Gastrocnemius medialis (tissue), 4 donors: Measurements from ENCODE around the gene ZNF91. TPM values are rescaled to one million over a fixed set of nuclear protein-coding genes. Genes with fewer than 3 reads are reported as not detected.

Source experiments
- ATAC-seq, 2 donors: fragments of 150-250 bp; one replicate each; pipeline ENCODE4 v1.9.1; 2016
- DNase-seq, 2 donors: peaks; one replicate each; pipeline ENCODE4 v3.0.0-alpha.2; 2019
- H3K27ac ChIP-seq, 4 donors: fragments of 200-600 bp; sonication (generic); 1 replicate in 1 of 4; 2 replicates in 3 of 4; pipeline ENCODE4 v1.5.1; 2016 to 2018; ENCODE audit warnings: mild to moderate bottlenecking in 2 of 4, moderate library complexity in 1 of 4
- H3K27me3 ChIP-seq, 3 donors: fragments of 200-600 bp; sonication (generic) in 2 of 3; 1 replicate in 1 of 3; 2 replicates in 2 of 3; pipeline versions ENCODE4 v1.5.1 to v1.6.0; 2016 to 2019; ENCODE audit warnings: mild to moderate bottlenecking in 1 of 3, moderate library complexity in 1 of 3
- H3K36me3 ChIP-seq, 2 donors: fragments of 200-600 bp; sonication (generic) in 1 of 2; one replicate each; pipeline ENCODE4 v1.5.1; 2017 to 2018
- H3K4me1 ChIP-seq, 2 donors: fragments of 200-600 bp; sonication (generic) in 1 of 2; one replicate each; pipeline ENCODE4 v1.5.1; 2016 to 2017; ENCODE audit warnings: mild to moderate bottlenecking in 2 of 2
- H3K4me3 ChIP-seq, 4 donors: fragments of 200-600 bp; sonication (generic) in 3 of 4; 1 replicate in 1 of 4; 2 replicates in 3 of 4; pipeline ENCODE4 v1.5.1; 2016 to 2019; ENCODE audit warnings: mild to moderate bottlenecking in 2 of 4
- H3K9me3 ChIP-seq, 3 donors: fragments of 200-600 bp; sonication (generic) in 2 of 3; 1 replicate in 1 of 3; 2 replicates in 2 of 3; pipeline ENCODE4 v1.5.1; 2016 to 2019
- CTCF ChIP-seq, 5 experiments: fragments of 450-650 bp in 3 of 5; fragments of 200-600 bp in 2 of 5; sonication (generic) in 2 of 5; IDR thresholded peaks in 4 of 5; conservative IDR thresholded peaks in 1 of 5; 1 replicate in 4 of 5; 2 replicates in 1 of 5; pipeline ENCODE4 v1.5.1; 2016 to 2019; ENCODE audit warnings: antibody characterized with exemption in 5 of 5, mild to moderate bottlenecking in 3 of 5, moderate library complexity in 3 of 5
- POLR2A ChIP-seq, 2 donors: fragments of 450-650 bp; IDR thresholded peaks; one replicate each; pipeline ENCODE4 v1.6.1; 2017; ENCODE audit warnings: antibody characterized with exemption in 2 of 2, mild to moderate bottlenecking in 2 of 2, moderate library complexity in 2 of 2
- in situ Hi-C, 4 donors: fragments of 200-750 bp; cut with MboI; loops; one replicate each; pipeline versions ENCODE4 v1.15.0 to v1.8.0; 2017; ENCODE audit warnings: low sequenced_read_pairs in 4 of 4
- intact Hi-C: fragments of 100-400 bp; cut with DNase I; formaldehyde crosslinking; loops from one replicate; pipeline ENCODE4 v1.15.1; 2023; ENCODE audit warnings: low total_unique reads
- total RNA-seq, 4 donors: library from RNA; depleted of rRNA; stranded (reverse); fragments of >200 nt; gene quantifications; one replicate each; pipeline versions ENCODE4 v1.1.0 to v1.2.3, GENCODE V29; 2016

The ZNF91 gene
- total RNA-seq, 4 donors from 2014 or later = 44.3 to 71.1 (median 59.0) TPM

GRCh38 chr19:23407616-23408133 lies 12.4 kb upstream of the ZNF91 start:
- DNase-seq (no peak), ATAC-seq (no peak)
- no peaks in the 10 kb centered on the region for H3K36me3 ChIP-seq
- H3K27me3 ChIP-seq = no peaks in the 10 kb centered on the region
- in situ Hi-C loops (no loop called here), intact Hi-C loops (no loop called here)
- no peaks in the 10 kb centered on the region for H3K4me1 ChIP-seq
- H3K4me3 ChIP-seq = no peak overlapping the region
- no peak overlapping the region for H3K27ac ChIP-seq
- TF ChIP-seq POLR2A (IDR thresholded peaks at IDR 0.05) (no peak), CTCF (IDR thresholded peaks at IDR 0.05 in 4 of 5, conservative IDR thresholded peaks at IDR 0.05 in 1 of 5) (no peak)
- H3K9me3 ChIP-seq = no peaks in the 10 kb centered on the region

- in situ Hi-C loops = no loop called here
- intact Hi-C loops = no loop called here
- no peak for ATAC-seq
Measured at GRCh38 chr19:23406721-23407120, 11.4 kb upstream of the ZNF91 start.

GRCh38 chr19:23406091-23406490 lies 10.8 kb upstream of the ZNF91 start:
- H3K9me3 ChIP-seq = no peaks in the 10 kb centered on the region
- in situ Hi-C loops = no loop called here

More at GRCh38 chr19:23406721-23407120, 11.4 kb upstream of the ZNF91 start:
- no peaks in the 10 kb centered on the region for H3K36me3 ChIP-seq
- H3K27me3 ChIP-seq = no peaks in the 10 kb centered on the region
- no peak overlapping the region for H3K4me3 ChIP-seq
- H3K27ac ChIP-seq = no peak overlapping the region
- DNase-seq = no peak
- H3K4me1 ChIP-seq = no peaks in the 10 kb centered on the region
- TF ChIP-seq POLR2A (IDR thresholded peaks at IDR 0.05) (no peak), CTCF (IDR thresholded peaks at IDR 0.05 in 4 of 5, conservative IDR thresholded peaks at IDR 0.05 in 1 of 5) (no peak)
- H3K9me3 ChIP-seq = no peaks in the 10 kb centered on the region

GRCh38 chr19:23404676-23405075 lies 9.4 kb upstream of the ZNF91 start:
- in situ Hi-C loops (no loop called here), intact Hi-C loops (no loop called here)
- ATAC-seq (no peak), DNase-seq (no peak)
- Histone ChIP-seq H3K9me3 (no peaks in the 10 kb centered on the region), H3K4me1 (no peaks in the 10 kb centered on the region), H3K4me3 (no peak overlapping the region), H3K27ac (no peak overlapping the region), H3K36me3 (no peaks in the 10 kb centered on the region), H3K27me3 (no peaks in the 10 kb centered on the region)
- TF ChIP-seq CTCF (IDR thresholded peaks at IDR 0.05 in 4 of 5, conservative IDR thresholded peaks at IDR 0.05 in 1 of 5) = no peak
- TF ChIP-seq POLR2A (IDR thresholded peaks at IDR 0.05) = no peak

More at GRCh38 chr19:23406091-23406490, 10.8 kb upstream of the ZNF91 start:
- H3K4me3 ChIP-seq = no peak overlapping the region
- H3K4me1 ChIP-seq = no peaks in the 10 kb centered on the region
- H3K27ac ChIP-seq = no peak overlapping the region
- no peak for DNase-seq
- intact Hi-C loops = no loop called here
- ATAC-seq = no peak
- no peaks in the 10 kb centered on the region for H3K36me3 ChIP-seq
- TF ChIP-seq POLR2A (IDR thresholded peaks at IDR 0.05) (no peak), CTCF (IDR thresholded peaks at IDR 0.05 in 4 of 5, conservative IDR thresholded peaks at IDR 0.05 in 1 of 5) (no peak)
- no peaks in the 10 kb centered on the region for H3K27me3 ChIP-seq
